ENCODE data around the gene TMC1.

Gene TMC1

DNA sequence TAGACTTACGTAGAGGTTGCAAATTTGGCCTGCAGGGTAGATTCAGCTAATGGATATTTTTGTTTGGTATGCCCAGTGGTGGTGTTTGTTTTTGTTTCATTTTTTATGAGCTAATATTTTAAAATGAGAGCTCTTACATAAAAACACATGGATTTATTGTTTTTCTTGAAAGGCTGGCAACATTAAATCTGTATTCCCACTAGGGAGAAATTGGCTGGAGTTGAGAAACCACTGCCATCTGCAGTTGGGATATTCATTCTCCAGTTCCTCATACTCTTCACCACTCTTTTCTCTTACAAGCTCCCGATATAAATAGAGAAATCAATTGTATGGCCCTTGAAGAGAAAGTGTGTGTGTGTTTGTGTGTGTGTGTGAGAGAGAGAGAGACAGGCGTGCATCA lies 288.2 kb downstream of the TMC1 start:
- DNase-seq (no peak), ATAC-seq (ENCODE audit: insufficient read depth, low read depth) (no peak)
- H3K27ac ChIP-seq (ENCODE audit: low read length) = no peak overlapping the region
- H2AFZ ChIP-seq (ENCODE audit: low read depth, low read length) = no peak overlapping the region
- H3K9ac ChIP-seq (ENCODE audit: low read depth, low read length) = no peak overlapping the region
- no peaks in the 10 kb centered on the region for H3K36me3 ChIP-seq (ENCODE audit: insufficient read depth, low read length)
- peaks cover 5% of the 10 kb centered on the region for H3K27me3 ChIP-seq (ENCODE audit: insufficient read depth, low read length, poor library complexity)
- H3K4me1 ChIP-seq (ENCODE audit: insufficient read depth, low read length) = no peaks in the 10 kb centered on the region
- no peak overlapping the region for H3K4me2 ChIP-seq (ENCODE audit: insufficient read depth, low read length)
- H3K79me2 ChIP-seq (ENCODE audit: insufficient read depth, low read length) = no peaks in the 10 kb centered on the region
- TF ChIP-seq, protein P1, sequence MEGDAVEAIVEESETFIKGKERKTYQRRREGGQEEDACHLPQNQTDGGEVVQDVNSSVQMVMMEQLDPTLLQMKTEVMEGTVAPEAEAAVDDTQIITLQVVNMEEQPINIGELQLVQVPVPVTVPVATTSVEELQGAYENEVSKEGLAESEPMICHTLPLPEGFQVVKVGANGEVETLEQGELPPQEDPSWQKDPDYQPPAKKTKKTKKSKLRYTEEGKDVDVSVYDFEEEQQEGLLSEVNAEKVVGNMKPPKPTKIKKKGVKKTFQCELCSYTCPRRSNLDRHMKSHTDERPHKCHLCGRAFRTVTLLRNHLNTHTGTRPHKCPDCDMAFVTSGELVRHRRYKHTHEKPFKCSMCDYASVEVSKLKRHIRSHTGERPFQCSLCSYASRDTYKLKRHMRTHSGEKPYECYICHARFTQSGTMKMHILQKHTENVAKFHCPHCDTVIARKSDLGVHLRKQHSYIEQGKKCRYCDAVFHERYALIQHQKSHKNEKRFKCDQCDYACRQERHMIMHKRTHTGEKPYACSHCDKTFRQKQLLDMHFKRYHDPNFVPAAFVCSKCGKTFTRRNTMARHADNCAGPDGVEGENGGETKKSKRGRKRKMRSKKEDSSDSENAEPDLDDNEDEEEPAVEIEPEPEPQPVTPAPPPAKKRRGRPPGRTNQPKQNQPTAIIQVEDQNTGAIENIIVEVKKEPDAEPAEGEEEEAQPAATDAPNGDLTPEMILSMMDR (IDR thresholded peaks at IDR 0.05; ENCODE audit: borderline replicate concordance, extremely low read depth, low read length, poor library complexity, severe bottlenecking) = no peak
- no peak for TF ChIP-seq EZH2 (IDR thresholded peaks at IDR 0.05; ENCODE audit: borderline replicate concordance, low read depth, low read length, severe bottlenecking)
- H4K20me1 ChIP-seq (ENCODE audit: insufficient read depth, low read length) = no peaks in the 10 kb centered on the region
- no peaks in the 10 kb centered on the region for H3K9me3 ChIP-seq (ENCODE audit: insufficient read depth, low read length, severe bottlenecking)
- no peak overlapping the region for H3K4me3 ChIP-seq (ENCODE audit: low read depth in 1 of 2, low read length in 2 of 2)

DNA sequence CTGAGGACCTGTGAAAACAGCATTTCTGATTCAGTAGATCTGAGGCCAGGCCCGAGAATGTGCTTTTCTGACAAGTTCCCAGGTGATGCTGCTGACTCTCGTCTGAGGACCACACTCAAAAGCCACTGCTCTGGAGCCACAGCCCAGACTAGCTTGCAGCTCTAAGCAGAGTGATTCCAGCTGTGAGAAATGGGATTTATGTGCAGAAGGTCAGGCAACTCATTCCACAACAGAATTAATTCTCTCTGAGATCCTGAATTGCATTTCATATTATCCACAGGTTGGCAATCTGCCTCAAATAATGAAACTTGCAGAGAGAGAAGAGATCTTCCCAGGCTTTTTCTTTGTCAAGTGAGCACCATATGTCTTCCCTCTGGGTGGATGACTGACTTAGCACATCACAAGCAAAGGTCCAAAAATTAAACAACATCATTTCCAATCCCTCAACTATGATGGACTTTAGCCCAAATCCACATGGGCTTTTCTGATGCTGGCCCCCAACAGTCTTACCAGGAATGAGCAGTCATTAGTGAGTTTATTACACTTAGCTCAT lies 291.2 kb downstream of the TMC1 start:
- Histone ChIP-seq H3K79me2 (ENCODE audit: insufficient read depth, low read length) (no peaks in the 10 kb centered on the region), H3K9ac (ENCODE audit: low read depth, low read length) (no peak overlapping the region), H3K27me3 (ENCODE audit: insufficient read depth, low read length, poor library complexity) (peaks cover 8% of the 10 kb centered on the region), H3K9me3 (ENCODE audit: insufficient read depth, low read length, severe bottlenecking) (no peaks in the 10 kb centered on the region), H3K4me3 (ENCODE audit: low read depth in 1 of 2, low read length in 2 of 2) (no peak overlapping the region), H3K27ac (ENCODE audit: low read length) (no peak overlapping the region), H2AFZ (ENCODE audit: low read depth, low read length) (no peak overlapping the region), H3K4me2 (ENCODE audit: insufficient read depth, low read length) (no peak overlapping the region), H3K36me3 (ENCODE audit: insufficient read depth, low read length) (no peaks in the 10 kb centered on the region), H4K20me1 (ENCODE audit: insufficient read depth, low read length) (no peaks in the 10 kb centered on the region), H3K4me1 (ENCODE audit: insufficient read depth, low read length) (no peaks in the 10 kb centered on the region)
- no peak for DNase-seq
- no peak for ATAC-seq (ENCODE audit: insufficient read depth, low read depth)
- no peak for TF ChIP-seq EZH2 (IDR thresholded peaks at IDR 0.05; ENCODE audit: borderline replicate concordance, low read depth, low read length, severe bottlenecking)
- TF ChIP-seq, protein P1 (IDR thresholded peaks at IDR 0.05; ENCODE audit: borderline replicate concordance, extremely low read depth, low read length, poor library complexity, severe bottlenecking) = no peak

DNA sequence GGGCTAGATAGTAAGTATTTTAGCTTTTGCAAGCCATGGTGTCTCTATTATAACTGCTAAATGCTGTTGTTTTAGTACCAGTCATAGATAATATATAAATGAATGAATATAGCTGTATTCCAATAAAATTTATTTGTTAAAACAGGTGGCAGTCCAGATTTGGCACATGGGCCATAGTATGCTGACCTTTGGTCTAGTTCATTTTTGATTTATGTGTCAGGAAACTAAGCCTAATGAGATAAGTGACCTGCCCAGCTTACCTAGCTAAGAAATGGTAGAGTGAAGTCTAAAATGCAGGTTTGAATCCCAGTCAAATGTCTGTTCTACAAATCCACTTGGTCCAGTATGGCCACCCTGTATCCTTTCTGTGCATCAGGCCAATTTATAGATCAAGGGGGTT lies 292.1 kb downstream of the TMC1 start:
- Histone ChIP-seq H3K9ac (ENCODE audit: low read depth, low read length) (no peak overlapping the region), H3K79me2 (ENCODE audit: insufficient read depth, low read length) (no peaks in the 10 kb centered on the region), H2AFZ (ENCODE audit: low read depth, low read length) (no peak overlapping the region), H3K36me3 (ENCODE audit: insufficient read depth, low read length) (no peaks in the 10 kb centered on the region), H4K20me1 (ENCODE audit: insufficient read depth, low read length) (no peaks in the 10 kb centered on the region), H3K9me3 (ENCODE audit: insufficient read depth, low read length, severe bottlenecking) (no peaks in the 10 kb centered on the region), H3K27me3 (ENCODE audit: insufficient read depth, low read length, poor library complexity) (peaks cover 8% of the 10 kb centered on the region), H3K4me1 (ENCODE audit: insufficient read depth, low read length) (no peaks in the 10 kb centered on the region), H3K4me3 (ENCODE audit: low read depth in 1 of 2, low read length in 2 of 2) (no peak overlapping the region), H3K27ac (ENCODE audit: low read length) (no peak overlapping the region), H3K4me2 (ENCODE audit: insufficient read depth, low read length) (no peak overlapping the region)
- ATAC-seq (ENCODE audit: insufficient read depth, low read depth) = no peak
- DNase-seq = no peak
- TF ChIP-seq, protein P1 (IDR thresholded peaks at IDR 0.05; ENCODE audit: borderline replicate concordance, extremely low read depth, low read length, poor library complexity, severe bottlenecking) = no peak
- no peak for TF ChIP-seq EZH2 (IDR thresholded peaks at IDR 0.05; ENCODE audit: borderline replicate concordance, low read depth, low read length, severe bottlenecking)
